Measurements from ENCODE around the gene OR51I1. TPM values are rescaled to one million over a fixed set of nuclear protein-coding genes. Genes with fewer than 3 reads are reported as not detected.

The OR51I1 gene
- polyA plus RNA-seq, 1 donor from 2014 or later = not detected

- Histone ChIP-seq H3F3A (ENCODE audit: insufficient read depth, low read length, poor library complexity, severe bottlenecking) (no peaks in the 10 kb centered on the region), H3K27me3 (ENCODE audit: insufficient read depth, low read depth, low read length) (no peaks in the 10 kb centered on the region), H3K4me2 (ENCODE audit: low read length) (no peak overlapping the region), H3K9ac (ENCODE audit: low read length) (no peak overlapping the region), H3K9me2 (ENCODE audit: insufficient read depth, low read length) (no peaks in the 10 kb centered on the region), H3K79me2 (replicated peaks; ENCODE audit: insufficient read depth, low read length) (no peaks in the 10 kb centered on the region), H2AFZ (ENCODE audit: low read depth, low read length) (no peak overlapping the region), H3K9me3 (ENCODE audit: low read length) (no peaks in the 10 kb centered on the region), H4K20me1 (ENCODE audit: insufficient read depth) (no peaks in the 10 kb centered on the region), H3K36me3 (ENCODE audit: insufficient read depth, low read length) (no peaks in the 10 kb centered on the region), H3K27ac (ENCODE audit: low read length) (no peak overlapping the region), H3K4me3 (ENCODE audit: low read length) (no peak overlapping the region)
- TF ChIP-seq POLR2AphosphoS5 (IDR thresholded peaks at IDR 0.05) = no peak
- no peak for TF ChIP-seq RAD21 (conservative IDR thresholded peaks at IDR 0.05)
- no peak for TF ChIP-seq SMC3 (conservative IDR thresholded peaks at IDR 0.05; ENCODE audit: poor library complexity)
These were observed 36.1 kb downstream of the OR51I1 start for GRCh38 chr11:5405173-5405572.

GRCh38 chr11:5398936-5399335 lies 42.4 kb downstream of the OR51I1 start:
- Histone ChIP-seq H3K4me2 (ENCODE audit: low read length) (no peak overlapping the region), H3K27me3 (ENCODE audit: insufficient read depth, low read depth, low read length) (no peaks in the 10 kb centered on the region), H3K9me3 (ENCODE audit: low read length) (no peaks in the 10 kb centered on the region), H3K4me3 (ENCODE audit: low read length) (no peak overlapping the region), H3K79me2 (replicated peaks; ENCODE audit: insufficient read depth, low read length) (no peaks in the 10 kb centered on the region), H3K9ac (ENCODE audit: low read length) (no peak overlapping the region), H3K36me3 (ENCODE audit: insufficient read depth, low read length) (no peaks in the 10 kb centered on the region), H2AFZ (ENCODE audit: low read depth, low read length) (no peak overlapping the region), H4K20me1 (ENCODE audit: insufficient read depth) (no peaks in the 10 kb centered on the region), H3K9me2 (ENCODE audit: insufficient read depth, low read length) (no peaks in the 10 kb centered on the region), H3F3A (ENCODE audit: insufficient read depth, low read length, poor library complexity, severe bottlenecking) (no peaks in the 10 kb centered on the region), H3K27ac (ENCODE audit: low read length) (no peak overlapping the region)
- TF ChIP-seq POLR2AphosphoS5 (IDR thresholded peaks at IDR 0.05) = no peak

GRCh38 chr11:5394091-5394490 lies 47.2 kb downstream of the OR51I1 start:
- Histone ChIP-seq H3K9me3 (ENCODE audit: low read length) (no peaks in the 10 kb centered on the region), H3K4me3 (ENCODE audit: low read length) (no peak overlapping the region), H3K79me2 (replicated peaks; ENCODE audit: insufficient read depth, low read length) (no peaks in the 10 kb centered on the region), H3K4me2 (ENCODE audit: low read length) (no peak overlapping the region), H3K27me3 (ENCODE audit: insufficient read depth, low read depth, low read length) (no peaks in the 10 kb centered on the region), H3K36me3 (ENCODE audit: insufficient read depth, low read length) (no peaks in the 10 kb centered on the region), H3K27ac (ENCODE audit: low read length) (no peak overlapping the region), H3K9me2 (ENCODE audit: insufficient read depth, low read length) (no peaks in the 10 kb centered on the region), H2AFZ (ENCODE audit: low read depth, low read length) (no peak overlapping the region), H3K9ac (ENCODE audit: low read length) (no peak overlapping the region), H3F3A (ENCODE audit: insufficient read depth, low read length, poor library complexity, severe bottlenecking) (no peaks in the 10 kb centered on the region), H4K20me1 (ENCODE audit: insufficient read depth) (no peaks in the 10 kb centered on the region)
- TF ChIP-seq REST (IDR thresholded peaks at IDR 0.05; ENCODE audit: borderline replicate concordance) (no peak), MXI1 (conservative IDR thresholded peaks at IDR 0.05; ENCODE audit: poor library complexity, severe bottlenecking) (no peak), CTCF (IDR thresholded peaks at IDR 0.05; ENCODE audit: poor library complexity, severe bottlenecking) (no peak), TAF1 (IDR thresholded peaks at IDR 0.05; ENCODE audit: low read depth) (no peak), RAD21 (conservative IDR thresholded peaks at IDR 0.05) (no peak), POLR2AphosphoS5 (IDR thresholded peaks at IDR 0.05) (no peak), EZH2 (IDR thresholded peaks at IDR 0.05; ENCODE audit: borderline replicate concordance, insufficient read depth, low read length, poor library complexity, severe bottlenecking) (no peak), SMC3 (conservative IDR thresholded peaks at IDR 0.05; ENCODE audit: poor library complexity) (no peak), EP300 (conservative IDR thresholded peaks at IDR 0.05; ENCODE audit: poor library complexity, severe bottlenecking) (no peak)

Other genes starting within 250 kb of the OR51I1 start
- gene OR51V1, start 240.8 kb downstream of the OR51I1 start, polyA plus RNA-seq = not detected in 2 replicates
- gene HBB, start 214.4 kb downstream of the OR51I1 start, polyA plus RNA-seq = not detected in 2 replicates
- not detected in 2 replicates for gene HBD, start 207.0 kb downstream of the OR51I1 start, polyA plus RNA-seq
- not detected in 2 replicates for gene HBG1, start 191.7 kb downstream of the OR51I1 start, polyA plus RNA-seq
- gene HBG2, start 186.7 kb downstream of the OR51I1 start, polyA plus RNA-seq = 1.2 TPM in 1 of 2 replicates, not detected in the other
- gene HBE1, start 171.6 kb downstream of the OR51I1 start, polyA plus RNA-seq = not detected in 2 replicates
- not detected in 2 replicates for gene OR51B4, start 139.6 kb downstream of the OR51I1 start, polyA plus RNA-seq
- not detected in 2 replicates for gene OR51B2, start 117.2 kb downstream of the OR51I1 start, polyA plus RNA-seq
- gene OR51B5, start 98.0 kb downstream of the OR51I1 start, polyA plus RNA-seq = not detected in 2 replicates
- not detected in 2 replicates for gene OR51B6, start 90.0 kb downstream of the OR51I1 start, polyA plus RNA-seq
- gene OR51M1, start 57.7 kb downstream of the OR51I1 start, polyA plus RNA-seq = not detected in 2 replicates
- not detected in 2 replicates for gene OR51Q1, start 19.4 kb downstream of the OR51I1 start, polyA plus RNA-seq
- not detected in 2 replicates for gene OR51I2, start 7.8 kb upstream of the OR51I1 start, polyA plus RNA-seq
- not detected in 2 replicates for gene OR52D1, start 47.2 kb upstream of the OR51I1 start, polyA plus RNA-seq
- not detected in 2 replicates for gene UBQLN3, start 68.4 kb upstream of the OR51I1 start, polyA plus RNA-seq
- not detected in 2 replicates for gene UBQLNL, start 75.2 kb upstream of the OR51I1 start, polyA plus RNA-seq
- gene OR52H1, start 107.0 kb upstream of the OR51I1 start, polyA plus RNA-seq = not detected in 2 replicates
- not detected in 2 replicates for gene OR52B6, start 139.4 kb upstream of the OR51I1 start, polyA plus RNA-seq
- not detected in 2 replicates for gene TRIM6, start 155.1 kb upstream of the OR51I1 start, polyA plus RNA-seq
- gene TRIM34, start 183.5 kb upstream of the OR51I1 start, polyA plus RNA-seq = not detected in 2 replicates
- 0.58 and 2.0 TPM in 2 replicates for gene TRIM5, start 243.6 kb upstream of the OR51I1 start, polyA plus RNA-seq
- 4.3 and 10.2 TPM in 2 replicates for gene TRIM22, start 248.3 kb upstream of the OR51I1 start, polyA plus RNA-seq

Measured in neural cell (in vitro differentiated cells).